H9 (cell line): ENCODE data around the gene GDF15. TPM values are rescaled to one million over a fixed set of nuclear protein-coding genes. Genes with fewer than 3 reads are reported as not detected.
A peak's percentile ranks its signal among the peaks of the same experiment; 100 is the strongest.

Experiments
- DNase-seq: peaks from one replicate; pipeline ENCODE4 v3.0.0-alpha.2; 2017
- H2AFZ ChIP-seq: one replicate; pipeline ENCODE4 v1.6.1; 2013; ENCODE audit warnings: mild to moderate bottlenecking, low read length, control low read depth, moderate library complexity
- H2AK5ac ChIP-seq: 2 replicates; pipeline ENCODE4 v1.6.1; 2013; ENCODE audit warnings: low read length, control low read depth, mixed read lengths; ENCODE audit not compliant: insufficient read length
- H2BK120ac ChIP-seq: one replicate; pipeline ENCODE4 v1.6.1; 2013; ENCODE audit warnings: low read depth, mild to moderate bottlenecking, low read length, control low read depth, inconsistent platforms; ENCODE audit not compliant: poor library complexity, severe bottlenecking
- H2BK12ac ChIP-seq: 2 replicates; pipeline ENCODE4 v1.6.1; 2013; ENCODE audit warnings: low read length, control low read depth, mixed read lengths, low read depth; ENCODE audit not compliant: insufficient read length
- H2BK15ac ChIP-seq: 2 replicates; pipeline ENCODE4 v1.6.1; 2013; ENCODE audit warnings: low read depth, low read length, control low read depth
- H2BK20ac ChIP-seq: one replicate; pipeline ENCODE4 v1.6.1; 2013; ENCODE audit warnings: low read depth, mild to moderate bottlenecking, low read length, control low read depth, inconsistent platforms; ENCODE audit not compliant: poor library complexity, severe bottlenecking
- H2BK5ac ChIP-seq: 2 replicates; pipeline ENCODE4 v1.6.1; 2013; ENCODE audit warnings: low read length, control low read depth, mixed read lengths; ENCODE audit not compliant: insufficient read length
- H3K14ac ChIP-seq: 2 replicates; pipeline ENCODE4 v1.6.1; 2013; ENCODE audit warnings: low read length, control low read depth; ENCODE audit not compliant: insufficient read depth
- H3K18ac ChIP-seq: 2 replicates; pipeline ENCODE4 v1.6.1; 2013; ENCODE audit warnings: low read depth, mild to moderate bottlenecking, mixed read lengths, low read length, control low read depth; ENCODE audit not compliant: insufficient read length
- H3K23ac ChIP-seq: 2 replicates; pipeline ENCODE4 v1.6.1; 2013; ENCODE audit warnings: low read length, control low read depth, mixed read lengths, low read depth; ENCODE audit not compliant: insufficient read length
- H3K23me2 ChIP-seq: 2 replicates; pipeline ENCODE4 v1.6.1; 2013; ENCODE audit warnings: low read depth, mild to moderate bottlenecking, mixed read lengths, low read length, control low read depth; ENCODE audit not compliant: insufficient read length, poor library complexity, severe bottlenecking
- H3K27ac ChIP-seq: 2 replicates; pipeline ENCODE4 v1.5.1; 2013; ENCODE audit warnings: low read length, control low read depth, mixed read lengths, low read depth; ENCODE audit not compliant: insufficient read length
- H3K27me3 ChIP-seq: 2 replicates; pipeline ENCODE4 v1.6.1; 2013; ENCODE audit warnings: low read length, control low read depth, inconsistent platforms; ENCODE audit not compliant: insufficient read depth
- H3K4ac ChIP-seq: 2 replicates; pipeline ENCODE4 v1.6.1; 2013; ENCODE audit warnings: low read depth, mild to moderate bottlenecking, control low read depth, inconsistent platforms, low read length, moderate library complexity
- H3K4me1 ChIP-seq: 2 replicates; pipeline ENCODE4 v1.6.1; 2013; ENCODE audit warnings: low read length, control low read depth, inconsistent platforms; ENCODE audit not compliant: insufficient read depth
- H3K4me2 ChIP-seq: 2 replicates; pipeline ENCODE4 v1.6.1; 2013; ENCODE audit warnings: low read length, control low read depth, mixed read lengths; ENCODE audit not compliant: insufficient read length, insufficient read depth
- H3K56ac ChIP-seq: 2 replicates; pipeline ENCODE4 v1.6.1; 2013; ENCODE audit warnings: low read depth, mild to moderate bottlenecking, mixed read lengths, low read length, control low read depth; ENCODE audit not compliant: insufficient read length
- H3K79me1 ChIP-seq: 2 replicates; pipeline ENCODE4 v1.6.1; 2013; ENCODE audit warnings: low read depth, mild to moderate bottlenecking, moderate library complexity, low read length, control low read depth, inconsistent platforms; ENCODE audit not compliant: insufficient read depth, poor library complexity, severe bottlenecking
- H3K79me2 ChIP-seq: 2 replicates; pipeline ENCODE4 v1.6.1; 2013; ENCODE audit warnings: low read length, control low read depth, inconsistent platforms; ENCODE audit not compliant: insufficient read depth
- H3K9ac ChIP-seq: 2 replicates; pipeline ENCODE4 v1.6.1; 2013; ENCODE audit warnings: low read length, control low read depth, mixed read lengths; ENCODE audit not compliant: insufficient read length; ENCODE audit errors: extremely low read depth
- H3K9me3 ChIP-seq: one replicate; pipeline ENCODE4 v1.6.1; 2013; ENCODE audit warnings: low read depth, low read length, inconsistent platforms; ENCODE audit not compliant: control insufficient read depth
- H3T11ph ChIP-seq: one replicate; pipeline ENCODE4 v1.6.1; 2013; ENCODE audit warnings: mild to moderate bottlenecking, low read length, control low read depth, inconsistent platforms
- H4K20me1 ChIP-seq: one replicate; pipeline ENCODE4 v1.6.1; 2013; ENCODE audit not compliant: control insufficient read depth, insufficient read length, insufficient read depth
- H4K5ac ChIP-seq: 2 replicates; pipeline ENCODE4 v1.6.1; 2013; ENCODE audit warnings: low read depth, mild to moderate bottlenecking, mixed read lengths, low read length, control low read depth; ENCODE audit not compliant: insufficient read length
- H4K8ac ChIP-seq: replicated peaks from 2 replicates; pipeline ENCODE4 v1.6.1; 2013; ENCODE audit warnings: low read length, control low read depth, mixed read lengths, low read depth; ENCODE audit not compliant: insufficient read length
- H4K91ac ChIP-seq: 2 replicates; pipeline ENCODE4 v1.6.1; 2013; ENCODE audit warnings: low read depth, mild to moderate bottlenecking, moderate library complexity, mixed read lengths, low read length, control low read depth; ENCODE audit not compliant: insufficient read length
- H3K27ac Mint-ChIP-seq, 3 experiments: 2 replicates in 2 of 3; 3 replicates in 1 of 3; pipeline ENCODE4 v1.8.0; 2020 to 2021; ENCODE audit warnings: mixed read lengths in 3 of 3, mild to moderate bottlenecking in 1 of 3, moderate library complexity in 1 of 3
- H3K27me3 Mint-ChIP-seq: 2 replicates; pipeline ENCODE4 v1.8.0; 2021; ENCODE audit warnings: low read depth, mild to moderate bottlenecking, moderate library complexity, mixed read lengths
- H3K36me3 Mint-ChIP-seq, 3 experiments: 2 replicates in 2 of 3; 3 replicates in 1 of 3; pipeline ENCODE4 v1.8.0; 2020 to 2021; ENCODE audit warnings: low read depth in 3 of 3, mixed read lengths in 3 of 3; ENCODE audit not compliant: insufficient read depth in 1 of 3
- H3K4me1 Mint-ChIP-seq, 2 experiments: 2 replicates each; pipeline ENCODE4 v1.8.0; 2020; ENCODE audit warnings: mixed read lengths in 2 of 2
- H3K4me3 Mint-ChIP-seq, 2 experiments: 2 replicates in 1 of 2; 3 replicates in 1 of 2; pipeline ENCODE4 v1.8.0; 2020 to 2021; ENCODE audit warnings: mild to moderate bottlenecking in 2 of 2, mixed read lengths in 2 of 2, moderate library complexity in 1 of 2
- H3K9me3 Mint-ChIP-seq, 2 experiments: 2 replicates in 1 of 2; 3 replicates in 1 of 2; pipeline ENCODE4 v1.8.0; 2020; ENCODE audit warnings: mild to moderate bottlenecking in 2 of 2, mixed read lengths in 2 of 2, moderate library complexity in 1 of 2
- CTCF ChIP-seq: fragments of 200-600 bp; sonication (generic); conservative IDR thresholded peaks from 3 replicates; pipeline ENCODE4 v1.8.0; 2021; ENCODE audit warnings: antibody characterized with exemption, mild to moderate bottlenecking
- WGBS: extraction: QIAGEN DNeasy Blood & Tissue Kit; methylation state at CpG from one replicate; pipeline ENCODE4 v1.1.7; 2013; ENCODE audit warnings: missing lambda C conversion rate, low lambda C conversion rate, mixed read lengths; ENCODE audit not compliant: insufficient read length; ENCODE audit errors: extremely low coverage; 5-methylcytosine and 5-hydroxymethylcytosine counted together
- total RNA-seq: library from RNA; stranded (reverse); gene quantifications from 2 replicates; pipeline ENCODE4 v1.2.1, GENCODE V29; 2021

The GDF15 gene
- total RNA-seq, 1 experiment from 2014 or later, result 5.7 TPM

DNA sequence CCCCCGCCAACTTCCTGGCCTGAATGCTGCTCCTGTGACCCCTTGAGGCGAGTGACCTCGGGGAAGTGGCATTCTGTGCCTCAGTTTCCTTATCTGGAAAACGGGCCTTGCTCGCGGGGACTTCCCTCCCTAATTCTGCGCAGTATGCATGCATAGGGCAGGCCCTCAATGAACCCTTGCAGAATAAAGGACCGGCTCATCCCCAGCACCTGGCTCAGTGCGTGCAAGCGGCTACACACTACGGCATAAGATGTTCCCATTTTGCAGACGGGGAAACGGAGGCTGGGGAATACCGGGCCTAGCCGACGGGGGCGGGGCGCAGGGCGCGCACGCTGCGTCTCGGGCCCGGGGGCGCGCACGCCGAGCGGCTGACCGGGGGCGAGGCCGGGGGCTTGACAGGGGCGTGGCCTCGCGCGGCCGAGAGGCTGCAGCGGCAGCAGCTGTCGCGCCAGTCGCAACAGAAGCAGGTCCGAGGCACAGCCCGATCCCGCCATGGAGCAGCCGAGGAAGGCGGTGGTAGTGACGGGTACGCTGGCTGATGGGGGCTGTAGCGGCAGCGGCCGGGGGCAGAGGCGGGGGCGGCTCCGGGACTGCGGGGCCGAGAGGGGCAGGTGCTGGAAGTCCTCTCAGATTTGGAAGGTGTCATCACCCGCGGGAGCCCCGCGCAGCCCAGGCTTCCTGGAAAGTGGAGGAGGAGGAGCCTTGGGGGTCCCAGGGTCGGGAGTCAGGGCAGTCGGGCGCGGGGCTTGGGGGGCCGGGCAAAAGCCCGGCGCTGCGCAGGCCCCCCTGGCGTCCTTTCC, 45.6 kb upstream of the GDF15 start, which contains the start of gene PGPEP1:
Gene PGPEP1, plus strand, starts transcription at position 409 of the 800 bp plus-strand sequence. Its CDS starts 84 bp downstream, at position 493.
- H3K27me3 Mint-ChIP-seq, result no peaks in the 10 kb centered on the region; the same call in 1 of the 2 replicates

More for the DNA sequence above, 45.6 kb upstream of the GDF15 start, which contains the start of gene PGPEP1:
- DNase-seq, result peak; percentile 83
- Histone ChIP-seq H2BK5ac (no peak within 1 kb of the TSS), H3K9ac (peak within 1 kb of the TSS; percentile 16), H3K4me1 (peaks cover 2% of the 10 kb centered on the region), H4K91ac (no peak within 1 kb of the TSS), H3K14ac (0 out of 2 replicates have a peak within 1 kb of the TSS, but pooled peaks have one; percentile 20), H3K23ac (no peak within 1 kb of the TSS), H2AK5ac (no peak within 1 kb of the TSS), H2AFZ (no peak within 1 kb of the TSS), H3K4ac (no peak within 1 kb of the TSS), H4K5ac (no peak within 1 kb of the TSS), H2BK120ac (no peak within 1 kb of the TSS), H3T11ph (no peak within 1 kb of the TSS), H3K9me3 (no peaks in the 10 kb centered on the region), H3K23me2 (peaks cover 7% of the 10 kb centered on the region), H4K8ac (no peak within 1 kb of the TSS), H3K4me2 (peak within 1 kb of the TSS; percentile 33), H4K20me1 (no peaks in the 10 kb centered on the region), H3K56ac (no peak within 1 kb of the TSS), H2BK20ac (no peak within 1 kb of the TSS), H2BK15ac (0 out of 2 replicates have a peak within 1 kb of the TSS, but pooled peaks have one; percentile 26), H3K27ac (no peak within 1 kb of the TSS), H3K79me2 (no peaks in the 10 kb centered on the region), H3K27me3 (no peaks in the 10 kb centered on the region), H3K18ac (peak within 1 kb of the TSS; percentile 11), H3K79me1 (no peaks in the 10 kb centered on the region), H2BK12ac (no peak within 1 kb of the TSS)
- Mint-ChIP-seq H3K9me3 (no peaks in the 10 kb centered on the region; a peak in 1 of 5 replicates), H3K27ac (peak within 1 kb of the TSS; percentile 23 to 90 (median 25); a peak in 5 of 7 replicates), H3K36me3 (peaks cover 0 to 14% (median 0%) of the 10 kb centered on the region in 3 experiments; a peak in 2 of 7 replicates), H3K4me3 (peak within 1 kb of the TSS; percentile 82 to 89), H3K4me1 (peaks cover 34 to 47% of the 10 kb centered on the region in 2 experiments)
- TF ChIP-seq CTCF, result no peak
- WGBS, result no CpG with 5 or more reads among the region's 69 CpGs
